HEK293 (cell line): Measurements from ENCODE around the gene NUMB.

Source experiments
- CTCF ChIA-PET: fragments of 350-600 bp; formaldehyde crosslinking; extraction: SDS; loops from one replicate; lab custom pipeline; 2021; ENCODE audit warnings: antibody characterized with exemption; lab: Yijun Ruan, JAX
- POLR2A ChIA-PET: fragments of 300-600 bp; formaldehyde crosslinking; extraction: SDS; loops from one replicate; lab custom pipeline; 2020; ENCODE audit warnings: antibody characterized with exemption, inconsistent platforms; lab: Yijun Ruan, JAX
- H3K27ac ChIP-seq: fragments of 200-500 bp; sonication (Bioruptor generic); 2 replicates; pipeline ENCODE4 v1.5.1; 2014; ENCODE audit warnings: low read depth, low read length, control low read depth, inconsistent platforms; ENCODE audit errors: extremely low read depth
- H3K36me3 ChIP-seq, 2 experiments: fragments of 200-500 bp in 1 of 2; sonication (Bioruptor generic) in 1 of 2; 1 replicate in 1 of 2; 2 replicates in 1 of 2; pipeline ENCODE4 v1.5.1; 2014 to 2017; ENCODE audit warnings: inconsistent platforms in 2 of 2, low read length in 2 of 2; ENCODE audit not compliant: control insufficient read depth in 2 of 2, insufficient read depth in 1 of 2
- H3K4me1 ChIP-seq: fragments of 200-500 bp; sonication (Bioruptor generic); 2 replicates; pipeline ENCODE4 v1.5.1; 2014; ENCODE audit warnings: mild to moderate bottlenecking, low read length, inconsistent platforms; ENCODE audit not compliant: control insufficient read depth, insufficient read depth
- H3K4me3 ChIP-seq: 2 replicates; pipeline ENCODE4 v1.5.1; 2011; ENCODE audit warnings: low read depth, mild to moderate bottlenecking, control low read depth, low read length, moderate library complexity
- H3K9me3 ChIP-seq: fragments of 200-500 bp; sonication (Bioruptor generic); 2 replicates; pipeline ENCODE4 v1.5.1; 2014; ENCODE audit warnings: low read depth, low read length, inconsistent platforms; ENCODE audit not compliant: control insufficient read depth, insufficient read depth
- HOXD13 ChIP-seq: sonication (generic); formaldehyde crosslinking; IDR thresholded peaks from 2 replicates; pipeline ENCODE4 v1.8.0; 2022; ENCODE audit warnings: missing genetic modification reagents, borderline replicate concordance
- KLF7 ChIP-seq: fragments of 450-650 bp; formaldehyde crosslinking; IDR thresholded peaks from 2 replicates; pipeline ENCODE4 v1.5.1; 2016; ENCODE audit warnings: missing biosample characterization, missing genetic modification characterization, borderline replicate concordance
- MEIS1 ChIP-seq: sonication (generic); formaldehyde crosslinking; IDR thresholded peaks from 2 replicates; pipeline ENCODE4 v1.8.1; 2022; ENCODE audit warnings: missing genetic modification reagents, mild to moderate bottlenecking, borderline replicate concordance
- PATZ1 ChIP-seq: fragments of 450-650 bp; formaldehyde crosslinking; IDR thresholded peaks from 2 replicates; pipeline ENCODE4 v1.5.1; 2016; ENCODE audit warnings: missing biosample characterization, missing genetic modification characterization
- ZBTB49 ChIP-seq: fragments of 450-650 bp; formaldehyde crosslinking; IDR thresholded peaks from 2 replicates; pipeline ENCODE4 v1.5.1; 2016; ENCODE audit warnings: missing biosample characterization, missing genetic modification characterization, low read depth
- ZNF10 ChIP-seq: fragments of 450-650 bp; formaldehyde crosslinking; IDR thresholded peaks from 2 replicates; pipeline ENCODE4 v1.5.1; 2017; ENCODE audit warnings: missing biosample characterization, missing genetic modification characterization
- ZNF112 ChIP-seq: fragments of 450-650 bp; formaldehyde crosslinking; IDR thresholded peaks from 2 replicates; pipeline ENCODE4 v1.5.0; 2017; ENCODE audit warnings: missing biosample characterization, missing genetic modification characterization
- ZNF121 ChIP-seq: fragments of 450-650 bp; formaldehyde crosslinking; IDR thresholded peaks from 2 replicates; pipeline ENCODE4 v1.5.1; 2016; ENCODE audit warnings: missing biosample characterization, missing genetic modification characterization
- ZNF138 ChIP-seq: fragments of 450-650 bp; formaldehyde crosslinking; IDR thresholded peaks from 2 replicates; pipeline ENCODE4 v1.5.1; 2016; ENCODE audit warnings: missing biosample characterization, missing genetic modification characterization, borderline replicate concordance
- ZNF174 ChIP-seq: fragments of 450-650 bp; formaldehyde crosslinking; IDR thresholded peaks from 2 replicates; pipeline ENCODE4 v1.5.0; 2017; ENCODE audit warnings: missing biosample characterization, mild to moderate bottlenecking, missing genetic modification characterization
- ZNF18 ChIP-seq: fragments of 450-650 bp; formaldehyde crosslinking; IDR thresholded peaks from 2 replicates; pipeline ENCODE4 v1.5.1; 2016; ENCODE audit warnings: missing biosample characterization, missing genetic modification characterization
- ZNF274 ChIP-seq, 2 experiments: fragments of 200-500 bp in 1 of 2; fragments of 450-650 bp in 1 of 2; sonication (Bioruptor generic) in 1 of 2; formaldehyde crosslinking in 1 of 2; IDR thresholded peaks; 2 replicates each; pipeline versions ENCODE4 v1.5.1 to v1.6.1; 2014 to 2016; ENCODE audit warnings: borderline replicate concordance in 1 of 2, inconsistent platforms in 1 of 2, low read length in 1 of 2, missing biosample characterization in 1 of 2, missing genetic modification characterization in 1 of 2
- ZNF280D ChIP-seq: fragments of 450-650 bp; formaldehyde crosslinking; IDR thresholded peaks from 2 replicates; pipeline ENCODE4 v1.5.1; 2016; ENCODE audit warnings: missing biosample characterization, missing genetic modification characterization
- ZNF433 ChIP-seq: fragments of 450-650 bp; formaldehyde crosslinking; IDR thresholded peaks from 2 replicates; pipeline ENCODE4 v1.5.1; 2016; ENCODE audit warnings: missing biosample characterization, missing genetic modification characterization, low read depth
- ZNF521 ChIP-seq: fragments of 450-650 bp; formaldehyde crosslinking; IDR thresholded peaks from 2 replicates; pipeline ENCODE4 v1.5.1; 2017; ENCODE audit warnings: missing biosample characterization, mild to moderate bottlenecking, missing genetic modification characterization
- ZNF664 ChIP-seq: fragments of 450-650 bp; formaldehyde crosslinking; IDR thresholded peaks from 2 replicates; pipeline ENCODE4 v1.5.1; 2016; ENCODE audit warnings: missing biosample characterization, missing genetic modification characterization

The NUMB gene

GRCh38 chr14:73262427-73263183 is 195.7 kb downstream of the NUMB start (continued):
- TF ChIP-seq ZNF521 (tag by site-specific recombination), result no peak
- no peak for TF ChIP-seq ZNF433 (tag by site-specific recombination)
- no peak for TF ChIP-seq ZNF274 (IDR thresholded peaks at IDR 0.05; ENCODE audit: low read length)
- no peak for TF ChIP-seq ZNF274 (tag by site-specific recombination; IDR thresholded peaks at IDR 0.05; ENCODE audit: borderline replicate concordance)
- TF ChIP-seq ZBTB49 (tag by site-specific recombination), result no peak
- TF ChIP-seq HOXD13 (CRISPR knock-in tag), result no peak

- POLR2A ChIA-PET, result no interaction called here
- TF ChIP-seq ZNF10 (tag by site-specific recombination), result no peak
- no peak for TF ChIP-seq MEIS1 (CRISPR knock-in tag)
- TF ChIP-seq ZNF112 (tag by site-specific recombination), result no peak
- TF ChIP-seq ZNF121 (tag by site-specific recombination), result no peak
- TF ChIP-seq KLF7 (tag by site-specific recombination), result no peak
- TF ChIP-seq ZNF138 (tag by site-specific recombination), result no peak
- TF ChIP-seq PATZ1 (tag by site-specific recombination), result no peak
- no peak for TF ChIP-seq ZNF664 (tag by site-specific recombination)
- H3K4me3 ChIP-seq, result no peak overlapping the region
- no peaks in the 10 kb centered on the region; a peak in 1 of 3 replicates for H3K36me3 ChIP-seq
- CTCF ChIA-PET, result interaction anchor here (0.5 to 0.6 kb wide), 2 partner anchors 35 to 202 kb away, joined by 4 to 7 read pairs; no protein-coding TSS in a partner anchor
- H3K9me3 ChIP-seq, result no peaks in the 10 kb centered on the region
- H3K27ac ChIP-seq, result no peak overlapping the region
- no peaks in the 10 kb centered on the region for H3K4me1 ChIP-seq
Observed at GRCh38 chr14:73261520-73262426, 196.6 kb downstream of the NUMB start.

GRCh38 chr14:73261075-73261474 is 197.3 kb downstream of the NUMB start:
- Histone ChIP-seq H3K27ac (no peak overlapping the region), H3K9me3 (no peaks in the 10 kb centered on the region), H3K4me1 (no peaks in the 10 kb centered on the region), H3K4me3 (no peak overlapping the region), H3K36me3 (no peaks in the 10 kb centered on the region; a peak in 1 of 3 replicates)
- CTCF ChIA-PET, result no interaction called here
- POLR2A ChIA-PET, result no interaction called here
- TF ChIP-seq ZNF280D (tag by site-specific recombination), result no peak
- TF ChIP-seq ZNF18 (tag by site-specific recombination), result no peak
- no peak for TF ChIP-seq ZNF174 (tag by site-specific recombination)
- TF ChIP-seq, all 188 proteins: peak for 0
